K562 (cell line): ENCODE results near the gene OR2A42. TPM values are rescaled to one million over a fixed set of nuclear protein-coding genes. Genes with fewer than 3 reads are reported as not detected.
"Not testable (repeated sequence)": the region's sequence is repeated elsewhere in the genome, so short reads cannot be mapped to it uniquely, and the experiment has no call there.

Source experiments
- ATAC-seq: fragments of 200-7000 bp; cut with Tn5 transposase; 3 replicates; pipeline ENCODE4 v1.9.1; 2020; ENCODE audit warnings: moderate library complexity
- BruUV-seq: library from RNA; stranded (reverse); fragments of 400-500 nt; replicated peaks from 2 replicates; lab custom pipeline; 2021; lab: Mats Ljungman, UMichigan
- CTCF ChIA-PET: fragments of 300-600 bp; formaldehyde crosslinking; extraction: SDS; loops from one replicate; lab custom pipeline; 2021; ENCODE audit warnings: low intra/inter-chr PET ratio; lab: Yijun Ruan, JAX
- POLR2A ChIA-PET: fragments of 300-600, 350-650 bp; sonication (Branson Sonifier 250); formaldehyde crosslinking; extraction: SDS; loops from one replicate; lab custom pipeline; 2021; ENCODE audit warnings: antibody characterized with exemption, inconsistent platforms; lab: Yijun Ruan, JAX
- DNase-seq, 4 experiments: peaks; one replicate each; pipeline versions ENCODE4 v3.0.0 to v3.0.0-alpha.2; 2011 to 2018; ENCODE audit warnings: low spot score in 3 of 4, mixed read lengths in 3 of 4; ENCODE audit errors: extremely low read depth in 1 of 4
- FAIRE-seq: peaks from 2 replicates; lab custom pipeline; 2011; peaks lifted over from hg19 to GRCh38; lab: Jason Lieb, UNC
- H2AFZ ChIP-seq: 2 replicates; pipeline ENCODE4 v1.6.0; 2011; ENCODE audit warnings: low read depth, low read length, control low read depth, inconsistent platforms
- H3K27ac ChIP-seq: fragments of 200-600 bp; 3 replicates; pipeline ENCODE4 v1.8.0; 2011; ENCODE audit warnings: low read depth, mild to moderate bottlenecking, control low read depth, inconsistent platforms, low read length, moderate library complexity, mixed read lengths; ENCODE audit errors: extremely low read depth
- H3K27me3 ChIP-seq, 2 experiments: fragments of 300-600 bp in 1 of 2; 2 replicates in 1 of 2; 3 replicates in 1 of 2; pipeline versions ENCODE4 v1.6.0 to v1.8.0; 2011; ENCODE audit warnings: inconsistent platforms in 2 of 2, low read length in 2 of 2, mild to moderate bottlenecking in 1 of 2, mixed read lengths in 1 of 2, moderate library complexity in 1 of 2; ENCODE audit not compliant: control insufficient read depth in 2 of 2, insufficient read depth in 2 of 2
- H3K36me3 ChIP-seq: fragments of 300-600 bp; 3 replicates; pipeline ENCODE4 v1.8.0; 2011; ENCODE audit warnings: mild to moderate bottlenecking, low read length, inconsistent platforms; ENCODE audit not compliant: control insufficient read depth, insufficient read depth
- H3K4me1 ChIP-seq, 2 experiments: fragments of 200-600 bp in 1 of 2; replicated peaks in 1 of 2; 2 replicates in 1 of 2; 3 replicates in 1 of 2; pipeline versions ENCODE4 v1.5.1 to v1.8.0; 2011; ENCODE audit warnings: inconsistent platforms in 2 of 2, low read length in 2 of 2, mild to moderate bottlenecking in 1 of 2, mixed read lengths in 1 of 2, moderate library complexity in 1 of 2; ENCODE audit not compliant: control insufficient read depth in 2 of 2, insufficient read depth in 2 of 2
- H3K4me2 ChIP-seq: 2 replicates; pipeline ENCODE4 v1.6.1; 2011; ENCODE audit warnings: low read length, control low read depth, inconsistent platforms, mixed read lengths; ENCODE audit not compliant: insufficient read depth
- H3K4me3 ChIP-seq: fragments of 200-600 bp; sonication (generic), shearing (Covaris generic); 2 replicates; pipeline ENCODE4 v1.5.1; 2016; ENCODE audit warnings: control low read depth, inconsistent platforms
- H3K79me2 ChIP-seq: fragments of 200-600 bp; 3 replicates; pipeline ENCODE4 v1.8.0; 2011; ENCODE audit warnings: low read length, inconsistent platforms; ENCODE audit not compliant: control insufficient read depth, insufficient read depth
- H3K9ac ChIP-seq, 2 experiments: 2 replicates each; pipeline versions ENCODE4 v1.6.0 to v1.6.1; 2011; ENCODE audit warnings: low read depth in 2 of 2, low read length in 2 of 2, control low read depth in 1 of 2, inconsistent platforms in 1 of 2, mild to moderate bottlenecking in 1 of 2, mixed read lengths in 1 of 2; ENCODE audit not compliant: insufficient read depth in 1 of 2
- H3K9me1 ChIP-seq: one replicate; pipeline ENCODE4 v1.6.0; 2011; ENCODE audit warnings: inconsistent platforms, mild to moderate bottlenecking, low read length, moderate library complexity; ENCODE audit not compliant: control insufficient read depth, insufficient read depth
- H3K9me3 ChIP-seq: replicated peaks from 2 replicates; pipeline ENCODE4 v1.5.1; 2011; ENCODE audit warnings: low read depth, low read length, inconsistent platforms; ENCODE audit not compliant: control insufficient read depth, insufficient read depth
- H4K20me1 ChIP-seq: replicated peaks from 2 replicates; pipeline ENCODE4 v1.6.1; 2011; ENCODE audit warnings: low read length, inconsistent platforms, mixed read lengths; ENCODE audit not compliant: control insufficient read depth, insufficient read depth
- GABPA ChIP-seq: fragments of 200-800 bp; sonication (Bioruptor generic); conservative IDR thresholded peaks from 2 replicates; pipeline ENCODE4 v1.6.1; 2016; ENCODE audit warnings: low read depth, missing genetic modification characterization, missing compliant biosample characterization
- NR1H2 ChIP-seq: sonication (generic); formaldehyde crosslinking; IDR thresholded peaks from 2 replicates; pipeline ENCODE4 v1.4.0; 2020; ENCODE audit warnings: mild to moderate bottlenecking, missing genetic modification reagents
- ZNF76 ChIP-seq: fragments of 250-450 bp; sonication (Bioruptor Pico); IDR thresholded peaks from 2 replicates; pipeline ENCODE4 v1.4.0; 2020; ENCODE audit warnings: mild to moderate bottlenecking, moderate library complexity, borderline replicate concordance
- WGBS: fragments of 100-300 bp; shearing (Covaris generic); methylation state at CpG from one replicate; pipeline ENCODE4 v1.1.6; 2016; ENCODE audit warnings: low coverage, mixed read lengths; ENCODE audit not compliant: insufficient coverage; ENCODE audit errors: missing lambda C conversion rate; 5-methylcytosine and 5-hydroxymethylcytosine counted together
- in situ Hi-C: fragments of 300-500 bp; cut with MboI; formaldehyde crosslinking; loops from 4 replicates; pipeline ENCODE4 v1.15.0; 2018; ENCODE audit warnings: inconsistent platforms, mixed read lengths
- intact Hi-C: fragments of 100-400 bp; cut with micrococcal nuclease; formaldehyde crosslinking; loops from 2 replicates; pipeline ENCODE4 v1.14.2; 2022
- polyA plus RNA-seq, 8 experiments: library from polyadenylated mRNA; depleted of rRNA in 4 of 8; stranded (reverse) in 5 of 8; unstranded in 3 of 8; fragments of >200 nt; fragmentation: Nextera tagmentation in 2 of 8; fragmentation: Illumina TruSeq in 1 of 8; extraction: Ambion mirVana in 2 of 8; extraction: Trizol in 1 of 8; gene quantifications; 2 replicates each; pipeline versions ENCODE4 v1.2.1 to v1.2.3, GENCODE V29; 2011 to 2014; ENCODE audit warnings: inconsistent platforms in 1 of 8, missing spikeins in 1 of 8
- total RNA-seq, 7 experiments: library from RNA; depleted of rRNA in 6 of 7; stranded (reverse); fragments of >200 nt in 6 of 7; fragmentation: Illumina TruSeq in 2 of 7; extraction: Trizol in 2 of 7; gene quantifications; 2 replicates each; pipeline versions ENCODE4 v1.2.1 to v1.2.3, GENCODE V29; 2011 to 2021; ENCODE audit warnings: low replicate concordance in 1 of 7
- TF ChIP-seq, protein P1 (sequence below): fragments of 450-650 bp; IDR thresholded peaks from 2 replicates; pipeline ENCODE4 v1.6.1; 2017; ENCODE audit warnings: mild to moderate bottlenecking, moderate library complexity
- TF ChIP-seq, protein P2 (sequence below): fragments of 450-650 bp; formaldehyde crosslinking; IDR thresholded peaks from 2 replicates; pipeline ENCODE4 v1.4.0; 2020; ENCODE audit warnings: mild to moderate bottlenecking

Gene OR2A42
- total and polyA plus RNA-seq, 9 of the 15 experiments (the other 6 are each of a cell fraction or from before 2014, with no cell fraction given) = not detected

DNA sequence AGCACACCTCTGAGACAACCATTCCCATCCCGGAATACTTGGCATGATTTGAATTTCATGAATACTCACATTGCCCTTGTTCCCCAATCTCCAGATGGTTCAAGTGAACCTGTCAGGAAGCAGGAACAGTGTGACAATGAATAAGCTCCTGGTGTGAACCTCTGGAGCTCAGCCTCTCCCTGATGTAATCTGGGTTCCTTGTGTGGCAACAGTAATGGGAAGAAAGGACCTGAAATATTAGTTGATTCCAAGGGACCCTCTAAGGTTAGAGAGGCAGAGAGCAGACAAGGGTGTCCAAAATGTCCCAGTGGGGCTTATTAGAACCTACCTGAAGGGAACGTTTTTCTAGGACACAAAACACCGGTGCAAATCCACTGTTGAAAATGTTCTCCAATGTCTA lies 16.7 kb upstream of the OR2A42 start (continued):
- TF ChIP-seq, protein P1, sequence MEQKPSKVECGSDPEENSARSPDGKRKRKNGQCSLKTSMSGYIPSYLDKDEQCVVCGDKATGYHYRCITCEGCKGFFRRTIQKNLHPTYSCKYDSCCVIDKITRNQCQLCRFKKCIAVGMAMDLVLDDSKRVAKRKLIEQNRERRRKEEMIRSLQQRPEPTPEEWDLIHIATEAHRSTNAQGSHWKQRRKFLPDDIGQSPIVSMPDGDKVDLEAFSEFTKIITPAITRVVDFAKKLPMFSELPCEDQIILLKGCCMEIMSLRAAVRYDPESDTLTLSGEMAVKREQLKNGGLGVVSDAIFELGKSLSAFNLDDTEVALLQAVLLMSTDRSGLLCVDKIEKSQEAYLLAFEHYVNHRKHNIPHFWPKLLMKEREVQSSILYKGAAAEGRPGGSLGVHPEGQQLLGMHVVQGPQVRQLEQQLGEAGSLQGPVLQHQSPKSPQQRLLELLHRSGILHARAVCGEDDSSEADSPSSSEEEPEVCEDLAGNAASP = no peak
- no peak for TF ChIP-seq NR1H2 (CRISPR knock-in tag)

- intact Hi-C loops = no loop called here
- no peak for FAIRE-seq
- Histone ChIP-seq H3K9me1 (no peaks in the 10 kb centered on the region), H3K27ac (no peak overlapping the region), H3K9me3 (no peaks in the 10 kb centered on the region), H4K20me1 (no peaks in the 10 kb centered on the region), H3K4me3 (no peak overlapping the region), H2AFZ (no peak overlapping the region), H3K79me2 (no peaks in the 10 kb centered on the region), H3K36me3 (no peaks in the 10 kb centered on the region), H3K4me2 (no peak overlapping the region), H3K9ac (no peak overlapping the region), H3K27me3 (no peaks in the 10 kb centered on the region), H3K4me1 (no peaks in the 10 kb centered on the region)
- TF ChIP-seq GABPA = 0 out of 2 replicates have a peak, but pooled peaks have one; percentile 7
- TF ChIP-seq ZNF76 (CRISPR knock-in tag) = no peak
- TF ChIP-seq, protein P2, sequence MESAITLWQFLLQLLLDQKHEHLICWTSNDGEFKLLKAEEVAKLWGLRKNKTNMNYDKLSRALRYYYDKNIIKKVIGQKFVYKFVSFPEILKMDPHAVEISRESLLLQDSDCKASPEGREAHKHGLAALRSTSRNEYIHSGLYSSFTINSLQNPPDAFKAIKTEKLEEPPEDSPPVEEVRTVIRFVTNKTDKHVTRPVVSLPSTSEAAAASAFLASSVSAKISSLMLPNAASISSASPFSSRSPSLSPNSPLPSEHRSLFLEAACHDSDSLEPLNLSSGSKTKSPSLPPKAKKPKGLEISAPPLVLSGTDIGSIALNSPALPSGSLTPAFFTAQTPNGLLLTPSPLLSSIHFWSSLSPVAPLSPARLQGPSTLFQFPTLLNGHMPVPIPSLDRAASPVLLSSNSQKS (CRISPR knock-in tag) = no peak
- in situ Hi-C loops = no loop called here
- ChIA-PET CTCF (no interaction called here), POLR2A (no interaction called here)
- WGBS = under 1% methylated on average over 5 of the region's 5 CpGs
- no peak for ATAC-seq
- no TSS peak for BruUV-seq
- no peak for DNase-seq
Measured at GRCh38 chr7:144255471-144255897, 16.1 kb upstream of the OR2A42 start.

DNA sequence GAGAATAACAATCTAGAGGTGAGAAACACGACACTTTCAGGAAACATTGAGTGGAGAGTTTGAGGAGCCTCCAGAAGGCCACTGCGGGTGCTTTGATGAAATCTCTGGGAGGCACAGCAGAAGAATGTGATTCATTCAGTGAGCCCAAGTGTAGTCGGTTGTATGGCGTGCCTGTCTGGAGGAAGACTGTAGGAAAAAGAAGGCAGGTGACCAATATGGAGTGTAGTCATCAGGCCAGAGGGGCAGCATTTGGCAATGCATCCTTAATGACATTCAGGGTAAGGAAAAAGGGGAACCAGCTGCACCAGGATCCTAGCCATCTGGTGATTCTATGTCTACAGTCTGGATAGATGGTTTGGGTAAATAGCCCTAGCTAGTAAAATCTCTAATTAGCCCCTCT lies 12.9 kb upstream of the OR2A42 start:
- intact Hi-C loops, H3K27ac ChIP-seq, POLR2A ChIA-PET, FAIRE-seq, BruUV-seq, H3K9ac ChIP-seq, H3K9me3 ChIP-seq, H3K36me3 ChIP-seq, H3K4me3 ChIP-seq, CTCF ChIA-PET, H2AFZ ChIP-seq, H3K27me3 ChIP-seq, DNase-seq, H3K4me2 ChIP-seq, H3K79me2 ChIP-seq, H3K9me1 ChIP-seq, ATAC-seq, H3K4me1 ChIP-seq, H4K20me1 ChIP-seq: not testable (repeated sequence)
- WGBS = no CpG with 5 or more reads among the region's 4 CpGs
- in situ Hi-C loops = loop anchor here (5.0 kb wide), 1 partner anchor 45 kb away; no protein-coding TSS in a partner anchor
